Thoracic aorta (tissue), 2 donors: ENCODE results near the gene PPP1R15B. TPM values are rescaled to one million over a fixed set of nuclear protein-coding genes. Genes with fewer than 3 reads are reported as not detected.

Experiments used
- ATAC-seq: fragments of 150-250 bp; one replicate; pipeline ENCODE4 v1.8.0; 2017; ENCODE audit warnings: low read depth; ENCODE audit not compliant: insufficient number of reproducible peaks, low FRiP score
- DNase-seq: peaks from one replicate; pipeline ENCODE4 v3.0.0-alpha.2; 2020; ENCODE audit warnings: low spot score
- H3K27ac ChIP-seq, 2 donors: fragments of 200-600 bp; sonication (generic); 1 replicate in 1 of 2; 2 replicates in 1 of 2; pipeline ENCODE4 v1.5.1; 2016; ENCODE audit warnings: mild to moderate bottlenecking in 2 of 2, moderate library complexity in 2 of 2
- H3K27me3 ChIP-seq: fragments of 200-600 bp; sonication (generic); replicated peaks from 2 replicates; pipeline ENCODE4 v1.6.0; 2016; ENCODE audit warnings: mild to moderate bottlenecking; ENCODE audit not compliant: insufficient read depth
- H3K36me3 ChIP-seq: fragments of 200-600 bp; sonication (generic); one replicate; pipeline ENCODE4 v1.5.1; 2016
- H3K4me1 ChIP-seq, 2 donors: fragments of 200-600 bp; sonication (generic); 1 replicate in 1 of 2; 2 replicates in 1 of 2; pipeline versions ENCODE4 v1.5.1 to v1.6.0; 2016; ENCODE audit warnings: low read depth in 2 of 2, mild to moderate bottlenecking in 1 of 2; ENCODE audit not compliant: control insufficient read depth in 1 of 2
- H3K4me3 ChIP-seq: fragments of 200-600 bp; sonication (generic); 2 replicates; pipeline ENCODE4 v1.5.1; 2016; ENCODE audit warnings: mild to moderate bottlenecking
- H3K9me3 ChIP-seq: fragments of 200-600 bp; sonication (generic); 2 replicates; pipeline ENCODE4 v1.5.1; 2016
- CTCF ChIP-seq: fragments of 200-600 bp; sonication (generic); IDR thresholded peaks from one replicate; pipeline ENCODE4 v1.5.1; 2019; ENCODE audit warnings: antibody characterized with exemption
- total RNA-seq, 2 donors: library from RNA; depleted of rRNA; stranded (reverse); fragments of >200 nt; gene quantifications; one replicate each; pipeline versions ENCODE4 v1.1.0 to v1.2.3, GENCODE V29; 2016

Gene PPP1R15B
- total RNA-seq, 2 donors from 2014 or later, result 40.1 to 64.5 TPM

- DNase-seq (no peak), ATAC-seq (no peak)
- H3K4me3 ChIP-seq, result no peak overlapping the region
- H3K27ac ChIP-seq, result no peak overlapping the region
- no peaks in the 10 kb centered on the region for H3K36me3 ChIP-seq
- H3K9me3 ChIP-seq, result no peaks in the 10 kb centered on the region
- H3K4me1 ChIP-seq, result peaks cover 3 to 6% of the 10 kb centered on the region in 2 donors
- no peaks in the 10 kb centered on the region for H3K27me3 ChIP-seq
- no peak for TF ChIP-seq CTCF
These were observed 44.9 kb downstream of the PPP1R15B start for GRCh38 chr1:204366759-204367158.

DNA sequence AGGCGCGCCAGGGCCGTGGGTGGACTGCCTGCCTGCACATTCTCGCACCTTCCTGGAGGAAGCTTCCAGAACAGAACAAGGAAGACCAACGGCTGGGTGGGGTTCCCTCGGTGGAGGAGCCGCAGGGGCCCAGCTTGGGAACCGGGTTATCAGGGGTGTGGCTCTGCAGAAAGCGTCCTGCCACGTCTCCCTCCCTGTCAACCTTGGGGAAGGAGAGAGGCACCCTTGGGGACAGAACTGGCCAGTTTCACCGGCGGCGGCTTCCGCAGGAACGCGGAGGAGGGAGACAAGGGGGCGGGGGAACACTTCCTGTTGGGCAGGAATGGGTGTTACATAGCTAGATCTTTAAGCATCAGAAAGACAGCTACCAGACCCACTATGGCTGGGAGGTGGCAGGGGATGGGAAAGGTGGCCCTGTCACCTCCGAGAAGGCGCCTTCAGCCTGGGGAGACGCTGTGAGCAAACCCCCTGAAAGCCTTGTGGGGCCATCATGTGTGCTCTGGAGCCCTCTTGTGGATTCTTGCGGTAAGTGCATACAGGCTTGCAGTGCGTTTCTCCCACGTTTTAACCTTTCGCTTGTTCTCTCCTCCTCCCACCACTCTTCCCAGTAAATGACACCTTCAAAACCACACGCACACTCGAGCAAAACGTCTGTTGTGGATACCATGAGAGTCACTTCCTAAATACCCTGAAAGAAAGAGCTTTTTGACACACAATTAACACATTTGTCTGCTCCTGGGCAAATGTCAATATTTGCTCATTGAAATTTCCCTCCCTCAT, 48.1 kb downstream of the PPP1R15B start:
- Histone ChIP-seq H3K27me3 (no peaks in the 10 kb centered on the region), H3K27ac (no peak overlapping the region), H3K4me1 (peaks cover 3 to 11% of the 10 kb centered on the region in 2 donors), H3K36me3 (no peaks in the 10 kb centered on the region), H3K4me3 (peak overlapping the region; percentile 84), H3K9me3 (no peaks in the 10 kb centered on the region)
- DNase-seq, result no peak
- ATAC-seq, result peak; percentile 61
- peak; percentile 96 for TF ChIP-seq CTCF

DNA sequence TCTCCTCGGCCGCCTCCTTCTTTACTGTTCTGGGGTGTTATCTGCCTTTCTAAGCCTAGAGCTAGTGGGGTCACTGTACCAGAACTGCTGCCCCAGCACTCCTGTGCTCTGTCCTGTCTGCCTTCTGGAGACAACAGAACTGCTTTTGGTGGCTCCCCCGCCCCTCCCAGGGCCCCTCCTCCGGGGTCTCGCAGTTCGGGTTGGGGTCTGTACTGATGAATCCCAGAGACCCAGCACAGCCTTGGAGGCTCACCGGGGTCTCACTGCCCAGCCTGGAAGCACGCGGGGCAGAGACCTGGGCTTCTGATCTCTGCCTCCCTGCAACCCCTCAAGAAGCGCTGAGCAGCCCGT, 48.7 kb downstream of the PPP1R15B start:
- Histone ChIP-seq H3K27ac (no peak overlapping the region), H3K36me3 (no peaks in the 10 kb centered on the region), H3K4me3 (peak overlapping the region; percentile 84), H3K4me1 (peaks cover 3 to 11% of the 10 kb centered on the region in 2 donors), H3K9me3 (no peaks in the 10 kb centered on the region), H3K27me3 (no peaks in the 10 kb centered on the region)
- TF ChIP-seq CTCF, result no peak
- ATAC-seq (no peak), DNase-seq (no peak)

DNA sequence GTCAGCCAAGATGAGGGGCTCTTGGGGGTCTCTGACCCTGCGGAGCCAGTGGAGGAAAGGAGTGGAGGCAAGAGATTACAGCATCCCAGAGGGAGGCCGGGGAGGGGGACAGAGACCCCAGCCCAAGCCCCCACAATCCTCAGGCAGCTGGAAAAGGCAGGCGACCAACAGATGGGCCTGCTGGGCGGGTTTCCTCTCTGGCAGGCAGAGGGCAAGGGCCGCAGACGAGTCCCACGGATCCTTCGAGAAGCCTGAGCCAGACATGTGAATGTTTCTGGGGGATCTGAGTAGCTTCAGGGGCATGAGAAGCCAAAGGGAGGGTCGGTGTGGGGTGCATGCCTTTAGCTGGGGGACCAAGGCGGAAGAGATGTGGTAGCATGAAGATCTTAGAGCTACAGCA, 49.8 kb downstream of the PPP1R15B start:
- Histone ChIP-seq H3K36me3 (no peaks in the 10 kb centered on the region), H3K9me3 (no peaks in the 10 kb centered on the region), H3K27me3 (no peaks in the 10 kb centered on the region), H3K4me3 (no peak overlapping the region), H3K27ac (no peak overlapping the region), H3K4me1 (peaks cover 3 to 11% of the 10 kb centered on the region in 2 donors)
- no peak for TF ChIP-seq CTCF
- DNase-seq (no peak), ATAC-seq (no peak)

DNA sequence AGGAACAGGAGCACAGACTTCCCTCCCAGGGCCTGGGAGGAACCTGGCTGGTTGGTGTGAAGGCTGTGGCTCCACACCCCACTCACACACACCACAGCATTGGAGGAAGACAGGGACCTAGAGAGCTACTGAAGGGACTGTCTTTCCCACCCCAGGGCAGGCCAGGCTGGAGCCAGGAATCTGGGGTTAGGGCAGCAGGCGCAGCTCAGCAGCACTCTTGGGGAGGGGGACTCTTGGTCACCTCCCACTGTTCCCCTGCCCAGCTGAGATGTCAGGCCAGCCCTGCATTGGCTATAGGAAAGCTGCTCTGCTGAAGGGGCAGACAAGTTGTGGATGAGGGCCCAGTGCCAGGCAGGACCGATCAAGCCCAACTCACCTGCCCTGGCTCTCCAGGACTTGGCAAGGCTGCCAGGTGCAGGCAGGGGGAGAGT, 50.3 kb downstream of the PPP1R15B start:
- Histone ChIP-seq H3K9me3 (no peaks in the 10 kb centered on the region), H3K4me1 (peaks cover 3 to 11% of the 10 kb centered on the region in 2 donors), H3K4me3 (no peak overlapping the region), H3K36me3 (no peaks in the 10 kb centered on the region), H3K27ac (no peak overlapping the region), H3K27me3 (no peaks in the 10 kb centered on the region)
- no peak for TF ChIP-seq CTCF
- DNase-seq (no peak), ATAC-seq (no peak)
